Astrocyte of the cerebellum (primary cell): ENCODE results near the gene CENATAC.

ENCODE experiments used
- DNase-seq: peaks from one replicate; pipeline ENCODE4 v3.0.0-alpha.2; 2011; ENCODE audit warnings: low read depth
- H3K4me3 ChIP-seq: 2 replicates; pipeline ENCODE4 v1.5.1; 2011; ENCODE audit warnings: mild to moderate bottlenecking, low read depth, low read length, moderate library complexity
- CTCF ChIP-seq: IDR thresholded peaks from 2 replicates; pipeline ENCODE4 v1.5.1; 2012; ENCODE audit warnings: low read length, low read depth, moderate library complexity, mild to moderate bottlenecking; ENCODE audit errors: missing control alignments
- in situ Hi-C: cut with HindIII; loops from 2 replicates; pipeline ENCODE4 v1.10.0; 2017; ENCODE audit warnings: low sequenced_read_pairs

The CENATAC gene

DNA sequence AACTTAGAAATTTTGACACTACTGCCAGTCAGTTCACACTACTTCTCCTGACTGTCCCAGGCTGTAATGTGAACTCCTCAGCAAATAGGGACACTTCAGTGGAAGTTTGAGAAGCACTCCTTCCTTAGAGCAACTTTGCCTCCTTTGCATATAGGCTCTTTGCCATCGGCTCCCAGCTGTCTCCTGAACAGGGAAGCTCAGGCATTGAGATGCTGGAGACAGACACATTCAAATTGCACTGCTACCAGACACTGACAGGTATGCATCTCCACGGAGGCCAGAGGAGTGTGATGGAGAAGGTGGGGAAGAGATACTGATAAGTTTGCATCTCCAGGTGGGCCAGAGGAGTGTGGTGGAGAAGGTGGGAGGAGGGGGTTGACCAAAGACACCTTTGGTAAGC is 22.1 kb downstream of the CENATAC start:
- H3K4me3 ChIP-seq, result peak overlapping the region; percentile 57
- TF ChIP-seq CTCF, result no peak
- in situ Hi-C loops, result loop anchor here (5.0 kb wide), 1 partner anchor 82 kb away; the partner anchor contains the start of gene DPAGT1
- no peak for DNase-seq

DNA sequence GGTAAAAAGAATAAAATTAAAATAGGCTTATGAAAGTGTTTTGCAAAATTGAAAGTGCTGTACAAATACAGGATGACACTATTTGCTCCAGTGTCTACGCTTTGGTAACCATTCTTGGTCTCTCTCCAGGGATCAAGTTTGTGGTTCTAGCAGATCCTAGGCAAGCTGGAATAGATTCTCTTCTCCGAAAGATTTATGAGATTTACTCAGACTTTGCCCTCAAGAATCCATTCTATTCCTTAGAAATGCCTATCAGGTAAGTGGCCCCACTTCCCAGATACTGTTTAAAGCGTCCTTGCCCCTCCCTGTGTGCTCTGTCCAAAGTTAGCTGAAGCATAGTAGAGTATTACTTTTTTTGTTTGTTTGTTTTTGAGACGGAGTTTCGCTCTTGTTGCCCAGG is 23.7 kb downstream of the CENATAC start:
- no peak for DNase-seq
- H3K4me3 ChIP-seq, result no peak overlapping the region
- TF ChIP-seq CTCF, result no peak

GRCh38 chr11:119023741-119024140 is 25.8 kb downstream of the CENATAC start:
- no peak overlapping the region for H3K4me3 ChIP-seq
- DNase-seq, result no peak
- in situ Hi-C loops, result no loop called here
- TF ChIP-seq CTCF, result no peak

More for the DNA sequence above, 23.7 kb downstream of the CENATAC start:
- in situ Hi-C loops, result no loop called here

DNA sequence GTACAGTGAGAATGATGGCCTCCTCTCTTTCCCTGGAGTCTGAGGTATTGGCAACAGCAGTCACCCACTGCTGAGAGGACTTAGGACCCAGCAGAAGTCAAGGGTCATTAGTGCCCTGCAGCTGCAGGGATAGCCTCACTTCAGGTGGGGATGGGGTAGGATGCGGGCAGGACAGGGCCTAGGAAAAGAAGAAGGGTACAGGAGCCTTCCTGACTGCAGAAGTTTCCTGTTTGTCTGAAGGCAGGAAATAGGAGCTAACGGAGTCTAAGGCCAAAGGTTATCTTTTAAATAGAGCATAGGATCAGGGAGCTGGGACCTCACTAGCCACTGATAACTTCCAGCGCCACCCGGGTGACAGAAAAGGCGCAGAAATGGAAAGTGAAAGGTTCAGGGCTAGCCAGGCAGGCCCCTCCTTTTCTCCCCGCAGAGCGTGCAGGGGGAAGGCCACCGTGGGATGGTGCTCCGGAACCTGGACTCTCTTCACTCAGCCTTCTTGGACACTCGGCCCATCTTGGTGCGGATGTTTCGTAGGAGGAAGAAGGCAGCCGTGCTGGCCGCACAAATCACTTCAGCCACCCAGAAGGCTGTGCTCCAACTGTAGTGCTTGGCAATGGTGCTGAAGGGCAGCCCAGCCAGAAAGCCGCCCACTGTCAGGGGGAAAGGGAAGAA is 26.6 kb downstream of the CENATAC start:
- DNase-seq, result no peak
- TF ChIP-seq CTCF, result no peak
- H3K4me3 ChIP-seq, result no peak overlapping the region
- in situ Hi-C loops, result no loop called here

DNA sequence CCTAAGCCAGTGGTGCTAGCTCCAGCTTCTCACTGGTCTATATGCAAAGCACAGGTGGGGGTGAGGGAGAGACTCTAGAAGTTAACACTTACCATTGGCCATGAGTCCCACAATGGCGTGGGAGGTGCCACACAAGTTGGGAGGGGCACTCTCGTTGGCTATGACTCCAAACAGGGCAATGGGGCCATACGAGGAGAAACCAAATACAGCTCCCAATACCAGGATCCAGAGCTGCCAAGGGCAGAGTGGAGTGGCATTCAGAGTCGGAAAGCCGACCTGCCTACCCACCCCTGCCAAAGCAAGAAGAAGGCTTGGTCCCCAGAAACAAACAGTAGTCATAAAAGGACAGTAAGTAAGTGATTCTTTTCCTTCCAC is 27.1 kb downstream of the CENATAC start:
- in situ Hi-C loops, result no loop called here
- no peak overlapping the region for H3K4me3 ChIP-seq
- DNase-seq, result no peak
- no peak for TF ChIP-seq CTCF

GRCh38 chr11:119025541-119025940 is 27.6 kb downstream of the CENATAC start:
- H3K4me3 ChIP-seq, result no peak overlapping the region
- TF ChIP-seq CTCF, result no peak
- in situ Hi-C loops, result no loop called here
- DNase-seq, result no peak
